NCI-H2171 (cell line): ENCODE measurements around the gene RGSL1.

Experiments
- DNase-seq: peaks from one replicate; lab custom pipeline; 2025; lab: John Stamatoyannopoulos, UW

The RGSL1 gene

DNA sequence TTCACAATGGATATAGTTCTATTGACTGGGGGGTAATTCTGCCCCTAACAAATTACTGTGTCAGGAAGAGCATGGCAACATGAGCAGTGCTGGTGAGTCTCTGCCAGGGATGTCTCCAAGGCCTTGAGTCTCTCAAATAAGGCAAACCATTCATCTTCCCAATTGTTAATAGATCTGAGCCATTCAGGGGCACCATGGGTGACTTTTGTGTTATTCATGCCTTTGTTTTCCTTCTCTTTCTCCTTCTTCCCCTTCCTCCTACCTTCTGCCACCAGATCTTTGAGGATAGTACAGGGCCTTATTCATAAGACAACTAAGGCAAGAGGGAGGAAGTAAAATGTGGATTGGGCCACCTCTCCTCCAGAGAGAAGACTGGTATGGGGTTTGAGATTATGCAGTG lies at the start of gene RGSL1:
Gene RGSL1 (plus strand): TSS at position 60 of the 400 bp plus-strand sequence. CDS start 20 bp downstream, at position 80.
- no peak for DNase-seq

DNA sequence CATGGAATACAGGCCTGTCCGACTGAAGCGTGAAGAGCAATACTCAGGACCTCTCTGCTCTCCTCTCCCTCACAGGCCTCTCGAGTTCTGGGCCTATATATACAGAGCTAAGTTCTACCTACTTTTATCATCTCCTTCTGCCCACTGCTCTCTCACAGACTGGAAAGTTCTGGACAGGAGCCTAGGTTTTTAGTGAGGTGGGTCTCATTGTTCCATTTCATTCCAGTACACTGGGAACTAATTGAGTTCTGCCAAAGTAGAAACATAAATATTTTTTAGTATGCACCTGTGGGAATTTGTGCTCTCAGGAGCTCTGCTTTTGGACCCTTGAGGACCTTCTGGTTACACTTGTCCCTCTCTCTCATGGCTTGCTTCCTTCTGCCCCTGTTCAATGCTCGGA lies 49.4 kb upstream of the RGSL1 start, which contains the start of gene TEDDM1:
Gene TEDDM1 (minus strand): TSS at position 101 of the 400 bp plus-strand sequence. CDS start 182 bp downstream, outside the sequence.
- DNase-seq = no peak

DNA sequence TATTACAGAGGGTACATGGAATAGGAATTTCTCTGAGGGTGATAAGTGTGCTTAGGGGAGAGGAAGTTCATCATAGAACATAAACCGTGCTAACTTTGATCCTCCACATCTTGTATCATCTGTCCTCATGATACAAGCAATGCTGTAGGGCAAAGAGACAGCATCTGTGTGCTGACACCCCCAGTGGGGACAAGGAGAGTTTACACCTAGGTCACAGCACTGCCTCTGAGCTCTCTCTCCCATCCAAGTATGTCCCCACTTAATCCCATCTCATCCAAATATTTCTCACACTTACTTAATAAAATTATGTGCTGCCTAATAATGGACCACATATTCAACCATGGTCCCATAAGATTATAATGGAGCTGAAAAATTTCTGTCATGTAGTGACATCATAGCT lies 45.2 kb upstream of the RGSL1 start:
- DNase-seq = no peak

DNA sequence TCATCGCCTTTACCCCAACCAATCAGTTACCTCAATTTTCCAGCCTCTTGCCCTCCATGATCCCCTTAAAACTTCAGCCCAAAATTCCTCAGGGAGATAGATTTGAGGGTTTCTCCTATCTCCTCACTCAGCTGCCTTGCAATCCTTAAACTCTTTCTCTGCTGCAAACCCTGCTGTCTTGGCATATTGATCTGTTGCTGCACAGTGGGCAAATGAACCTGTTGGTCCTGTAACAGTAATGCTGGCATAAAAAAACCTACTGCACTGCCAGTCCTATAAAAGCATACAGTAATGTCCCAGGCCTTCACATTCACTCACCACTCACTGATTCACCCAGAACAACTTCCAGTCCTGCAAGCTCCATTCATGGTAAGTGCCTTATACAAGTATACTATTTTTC lies 44.4 kb upstream of the RGSL1 start:
- DNase-seq = no peak

DNA sequence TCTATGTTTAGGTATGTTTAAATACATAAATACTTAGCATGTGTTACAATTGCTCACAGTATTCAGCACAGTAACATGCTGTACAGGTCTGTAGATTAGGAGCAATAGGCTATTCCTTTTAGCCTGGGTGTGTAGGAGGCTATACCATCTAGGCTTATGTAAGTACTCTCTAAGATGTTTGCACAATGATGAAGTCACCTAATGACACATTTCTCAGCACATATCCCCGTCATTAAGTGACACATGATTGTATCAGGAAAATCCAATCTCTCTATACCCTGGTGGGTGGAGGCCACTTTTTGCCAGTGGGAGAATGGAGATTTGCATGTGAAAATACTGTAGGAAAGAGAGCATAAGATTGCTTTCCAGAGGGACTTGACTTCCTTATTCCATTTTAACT lies 43.9 kb upstream of the RGSL1 start:
- DNase-seq = no peak

DNA sequence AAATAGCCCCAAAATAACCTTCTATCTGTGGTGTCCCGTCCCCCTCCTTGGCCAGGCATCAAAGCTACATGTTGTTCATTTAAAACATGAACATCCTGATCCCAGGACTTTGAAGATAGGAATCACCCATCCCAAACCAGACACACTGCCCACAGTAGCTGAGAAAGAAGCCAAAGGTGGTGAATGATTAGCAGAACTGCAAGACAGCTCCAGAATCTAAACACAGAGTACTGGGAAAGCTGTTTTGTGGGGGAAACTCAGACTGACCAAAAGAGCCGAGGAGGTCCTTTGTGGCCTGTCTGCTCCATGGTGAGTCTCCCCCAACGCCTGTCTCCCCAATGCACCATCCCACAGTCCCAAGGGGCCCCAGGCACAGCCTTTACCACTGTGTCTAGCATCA lies 42.2 kb upstream of the RGSL1 start:
- no peak for DNase-seq

DNA sequence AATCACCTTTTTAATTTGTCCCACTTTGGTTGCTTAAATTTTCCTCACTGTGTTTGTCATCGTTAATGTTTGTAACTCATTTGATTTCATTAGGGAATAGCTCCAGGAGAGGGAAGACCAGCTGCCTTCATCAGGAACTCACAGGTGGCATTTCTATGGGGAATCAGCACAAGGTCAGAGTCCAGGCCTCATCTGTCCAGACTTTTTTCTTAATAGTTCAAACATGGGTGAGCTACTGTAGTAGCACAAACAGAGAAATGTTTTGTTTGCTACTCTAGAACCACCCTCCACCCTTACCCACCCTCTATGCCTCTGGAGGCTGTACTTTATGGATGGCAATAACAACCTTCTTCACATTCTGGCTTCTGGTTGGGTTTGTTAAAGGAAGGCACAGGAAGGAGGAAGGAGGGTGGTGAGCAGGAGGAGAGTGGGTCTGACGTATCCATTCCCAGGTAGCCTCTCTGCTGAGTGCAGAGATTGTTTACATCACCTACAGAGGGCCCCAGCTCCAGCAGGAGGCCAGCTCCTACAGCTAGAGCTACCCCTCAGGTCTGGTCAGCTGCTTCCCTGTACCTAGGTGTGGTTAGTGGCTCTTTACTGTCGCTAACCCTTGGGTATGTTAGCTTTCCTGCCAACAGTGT lies 41.4 kb upstream of the RGSL1 start:
- no peak for DNase-seq

DNA sequence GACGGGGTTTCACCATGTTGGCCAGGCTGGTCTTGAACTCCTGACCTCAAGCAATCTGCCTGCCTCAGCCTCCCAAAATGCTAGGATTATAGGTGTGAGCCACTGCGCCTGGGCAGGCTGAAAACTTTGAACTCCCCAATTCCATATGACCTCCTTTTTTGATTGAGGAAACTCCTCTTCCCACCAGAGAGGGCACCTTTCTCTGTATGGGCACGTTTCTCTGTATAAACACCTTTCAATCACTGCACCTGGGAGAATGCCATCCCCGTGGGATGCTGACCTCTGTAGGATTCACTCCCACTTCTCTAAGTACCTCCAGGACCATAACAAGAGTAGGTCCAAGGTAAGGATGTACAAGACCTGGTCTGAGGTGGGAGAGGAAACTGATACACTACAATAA lies 39.8 kb upstream of the RGSL1 start:
- no peak for DNase-seq

DNA sequence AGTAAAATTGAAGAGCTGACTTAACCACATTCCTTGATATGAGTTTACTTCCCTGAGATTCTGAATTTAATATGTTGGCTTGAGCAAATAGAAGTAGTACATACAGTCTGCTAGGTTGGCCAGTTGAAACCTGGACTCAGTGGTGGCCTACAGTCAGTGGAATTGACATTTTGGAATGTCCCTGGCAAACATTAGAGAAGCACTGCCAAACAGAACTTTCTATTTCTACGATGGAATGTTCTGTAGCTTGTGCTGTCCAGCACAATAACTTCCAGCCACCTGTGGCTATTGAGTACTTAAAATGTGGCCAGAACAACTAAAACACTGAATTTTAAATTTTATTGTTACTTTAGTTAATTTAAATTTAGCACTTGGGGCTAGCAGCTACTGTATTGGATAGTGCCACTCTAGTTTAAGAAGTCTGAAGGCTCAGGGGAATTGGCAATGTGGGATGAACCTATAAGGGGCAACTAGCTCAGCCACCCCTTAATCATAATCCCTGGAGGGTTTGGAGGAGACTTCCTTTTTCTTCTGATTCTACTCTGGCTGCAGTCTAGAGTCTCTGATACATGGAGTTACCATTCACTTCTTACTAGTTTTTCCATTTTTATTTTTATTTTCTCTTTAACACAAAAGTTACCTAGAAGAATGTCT lies 39.2 kb upstream of the RGSL1 start:
- DNase-seq = no peak

DNA sequence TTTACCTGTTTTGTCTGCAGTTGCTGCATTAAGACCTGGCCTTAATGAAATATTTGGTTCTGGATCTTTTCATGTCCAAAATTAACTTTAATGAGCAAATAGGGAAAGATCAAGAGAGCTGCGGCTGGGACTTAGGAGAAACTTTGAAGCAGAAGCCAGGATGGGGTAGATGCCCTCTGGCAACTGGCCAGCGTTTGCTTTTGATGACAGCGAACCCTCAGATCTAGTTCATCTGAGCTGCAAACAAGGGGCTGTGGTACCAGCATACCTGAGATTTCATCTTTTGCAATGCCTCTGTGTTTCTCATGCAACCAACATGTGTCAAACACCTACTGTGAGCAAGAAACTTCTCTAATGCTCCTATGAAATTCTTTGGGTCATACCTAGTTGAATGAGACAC lies 36.5 kb upstream of the RGSL1 start:
- DNase-seq = no peak

DNA sequence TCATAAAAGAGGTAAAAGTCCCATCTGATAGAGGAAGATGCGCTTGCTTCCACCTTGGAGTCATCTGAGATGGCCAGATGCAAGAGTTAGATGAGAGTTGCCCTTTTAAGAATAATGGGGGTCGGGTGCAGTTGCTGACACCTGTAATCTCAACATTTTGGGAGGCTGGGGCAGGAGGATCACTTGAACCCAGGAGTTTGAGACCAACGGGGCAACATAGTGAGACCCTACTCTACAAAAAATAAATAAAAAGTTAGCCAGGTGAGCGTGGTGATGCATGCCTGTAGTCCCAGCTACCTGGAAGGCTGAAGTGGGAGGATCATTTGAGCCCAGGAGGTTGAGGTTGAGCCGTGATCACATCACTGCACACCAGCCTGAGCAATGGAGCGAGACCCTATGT lies 36.0 kb upstream of the RGSL1 start:
- no peak for DNase-seq

DNA sequence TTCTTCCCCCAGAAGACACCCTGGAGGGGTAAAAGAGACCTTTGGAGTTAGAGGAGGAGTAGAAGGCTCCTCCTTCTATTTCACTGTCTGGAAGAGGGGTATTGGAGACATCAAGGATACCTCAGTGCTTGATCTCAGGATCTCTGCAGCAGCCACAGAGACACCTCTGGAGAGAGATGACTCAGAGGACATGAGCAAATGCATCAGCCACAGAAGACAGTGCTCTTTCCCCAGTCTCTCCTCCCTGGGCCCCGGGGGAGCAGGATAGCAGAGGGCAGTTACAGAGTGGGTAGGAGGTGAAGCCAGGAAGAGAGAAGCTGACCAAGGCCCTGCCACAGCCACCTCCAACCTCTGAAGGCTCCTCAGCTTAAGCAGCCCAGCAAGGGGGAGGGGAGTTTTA lies 34.2 kb upstream of the RGSL1 start:
- no peak for DNase-seq

DNA sequence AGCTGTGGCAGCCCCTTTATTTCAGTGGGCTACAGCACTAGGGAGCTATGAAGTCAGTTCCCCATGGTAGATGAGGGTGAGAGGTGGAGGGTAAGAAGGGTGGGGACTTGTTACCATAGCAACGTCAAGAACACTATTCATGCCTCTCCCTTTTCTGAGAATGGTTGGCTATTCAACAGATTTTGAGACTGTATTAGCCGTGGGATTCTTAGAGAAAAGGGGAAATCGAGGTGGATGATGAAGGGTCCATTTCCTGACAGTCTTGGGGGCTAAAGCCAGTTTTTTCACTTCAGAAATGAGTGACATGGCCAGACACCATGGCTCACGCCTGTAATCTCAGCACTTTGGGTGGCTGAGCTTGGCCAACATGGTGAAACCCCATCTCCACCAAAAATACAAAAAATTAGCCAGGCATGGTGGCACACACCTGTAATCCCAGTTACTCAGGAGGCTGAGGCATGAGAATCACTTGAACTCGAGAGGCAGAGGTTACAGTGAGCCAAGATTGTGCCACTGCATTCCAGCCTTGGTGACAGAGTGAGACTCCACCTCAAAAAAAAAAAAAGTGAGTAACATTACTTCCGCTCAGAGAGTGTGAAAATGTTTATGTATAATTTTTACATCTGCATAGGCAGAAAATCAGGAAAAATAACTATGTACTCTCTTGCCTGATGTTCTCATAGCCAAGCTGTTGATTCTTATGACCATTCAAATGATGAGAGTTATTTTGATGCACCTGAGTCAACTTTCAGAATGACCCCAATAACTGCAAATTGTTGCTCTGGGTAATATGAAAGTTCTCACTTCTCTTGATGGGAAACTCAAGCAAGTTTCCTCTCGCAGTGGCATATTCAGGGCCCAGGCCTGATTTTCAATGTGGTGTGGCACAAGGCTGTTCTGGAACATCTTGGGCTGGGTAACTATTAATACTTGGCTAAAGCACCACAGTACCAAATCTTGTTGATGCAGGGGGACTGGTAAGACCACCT lies 23.2 kb upstream of the RGSL1 start:
- DNase-seq = no peak

DNA sequence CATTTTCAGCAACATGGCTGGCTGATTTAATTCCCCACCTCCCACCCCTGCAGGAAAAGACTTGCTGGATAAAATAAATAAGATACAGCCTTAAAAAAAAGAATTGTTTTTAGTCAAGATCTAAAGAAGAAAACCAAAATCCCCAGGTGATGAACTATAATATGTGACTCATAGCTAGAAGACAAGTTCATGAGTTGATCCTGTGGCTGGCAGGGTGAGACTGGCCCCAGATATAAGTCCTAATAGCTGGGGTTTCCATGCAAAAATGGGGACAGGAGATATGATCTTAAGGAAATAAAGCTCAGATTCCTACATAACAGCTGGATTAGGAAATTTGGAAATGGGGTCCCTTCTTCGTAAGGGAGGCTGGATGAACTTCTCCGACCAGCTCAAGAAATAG lies 21.9 kb upstream of the RGSL1 start:
- DNase-seq = no peak

DNA sequence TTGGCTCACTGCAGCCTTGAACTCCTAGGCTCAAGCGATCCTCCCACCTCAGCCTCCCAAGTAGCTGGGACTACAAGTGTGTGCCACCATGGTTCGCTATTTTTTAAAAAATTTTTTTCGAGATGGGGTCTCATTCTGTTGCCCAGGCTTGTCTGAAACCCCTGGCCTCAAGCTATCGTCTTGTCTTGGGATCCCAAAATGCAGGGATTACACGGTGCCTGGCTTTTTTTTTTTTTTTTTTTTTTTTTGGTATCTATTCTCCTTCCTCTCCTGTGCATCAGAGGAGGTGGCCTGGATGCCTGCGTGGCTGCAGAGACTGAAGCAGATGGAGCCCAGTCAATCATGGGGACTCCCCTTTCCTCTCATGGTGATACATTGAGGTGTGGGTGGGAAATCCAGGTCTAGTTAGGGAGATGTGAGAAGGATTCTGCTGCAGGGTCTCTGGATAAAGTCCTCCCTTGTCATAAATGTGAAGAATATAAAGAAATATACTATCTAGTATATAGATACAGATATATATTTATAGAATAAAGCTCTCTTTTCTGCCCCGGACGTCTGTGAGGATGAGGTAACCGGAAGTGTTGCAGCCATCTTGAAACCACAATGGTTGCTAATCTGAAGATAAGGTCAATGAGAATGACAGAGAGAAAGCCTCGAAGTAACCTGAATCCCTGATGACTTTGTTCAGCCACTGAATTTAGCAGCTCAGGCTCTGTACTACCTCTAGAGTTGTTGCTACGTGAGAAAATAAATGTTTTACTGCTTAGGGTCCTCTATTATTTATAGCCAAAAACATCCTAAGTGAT lies 19.5 kb upstream of the RGSL1 start:
- DNase-seq = no peak

DNA sequence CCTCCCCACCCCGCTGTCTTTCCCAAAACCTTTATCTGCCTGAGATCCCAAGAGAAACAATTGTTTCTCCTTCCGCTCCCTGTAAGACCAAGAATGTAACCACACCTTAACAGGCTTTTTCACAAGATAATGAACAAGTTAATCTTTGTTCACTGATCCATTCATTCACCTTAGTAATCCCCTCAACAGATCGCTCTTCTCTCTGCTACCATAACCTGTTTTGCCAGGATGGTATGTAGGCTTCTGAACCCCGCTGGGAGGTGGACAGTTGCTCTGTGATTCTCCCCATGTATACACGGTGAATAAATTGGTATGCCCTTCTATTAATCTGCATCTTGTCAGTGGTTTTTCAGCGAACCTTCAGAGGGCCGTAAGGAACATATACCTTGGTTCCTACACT lies 18.7 kb upstream of the RGSL1 start:
- no peak for DNase-seq

DNA sequence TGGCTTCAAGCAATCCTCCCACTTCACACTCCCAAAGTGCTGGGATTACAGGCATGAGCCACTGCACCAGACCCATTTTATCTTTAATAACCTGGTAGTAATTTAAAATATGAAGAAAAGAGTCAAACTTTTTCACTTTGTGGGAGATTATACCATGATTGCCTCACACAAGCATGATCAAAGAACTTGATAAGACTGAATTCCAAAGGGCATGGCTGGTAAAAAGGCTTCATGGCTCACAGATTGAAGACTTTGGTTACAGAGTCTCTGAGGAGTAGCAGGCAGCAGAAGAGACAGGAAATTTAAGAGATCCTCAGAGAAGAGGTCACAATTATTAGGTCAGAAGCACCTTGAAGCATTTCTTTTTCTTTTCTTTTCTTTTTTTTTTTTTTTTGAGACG lies 16.4 kb upstream of the RGSL1 start:
- no peak for DNase-seq

DNA sequence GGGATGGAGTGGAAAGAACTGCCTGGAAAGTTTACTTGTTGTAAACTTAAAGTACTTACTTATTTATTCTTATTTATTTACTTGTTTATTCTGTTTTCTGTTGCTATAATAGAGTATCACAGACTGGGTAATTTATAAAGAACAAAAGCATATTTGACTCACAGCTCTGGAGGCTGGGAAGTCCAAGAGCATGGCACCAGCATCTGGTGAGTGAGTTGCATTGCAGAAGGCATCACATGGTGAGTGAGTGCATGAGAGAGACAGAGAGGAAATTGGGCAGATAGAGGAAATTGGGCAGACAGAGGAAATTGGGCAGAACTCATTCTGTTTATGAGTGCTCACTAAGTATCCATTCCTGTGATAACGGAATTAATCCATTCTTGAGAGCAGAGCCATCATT lies 11.6 kb upstream of the RGSL1 start:
- DNase-seq = no peak

DNA sequence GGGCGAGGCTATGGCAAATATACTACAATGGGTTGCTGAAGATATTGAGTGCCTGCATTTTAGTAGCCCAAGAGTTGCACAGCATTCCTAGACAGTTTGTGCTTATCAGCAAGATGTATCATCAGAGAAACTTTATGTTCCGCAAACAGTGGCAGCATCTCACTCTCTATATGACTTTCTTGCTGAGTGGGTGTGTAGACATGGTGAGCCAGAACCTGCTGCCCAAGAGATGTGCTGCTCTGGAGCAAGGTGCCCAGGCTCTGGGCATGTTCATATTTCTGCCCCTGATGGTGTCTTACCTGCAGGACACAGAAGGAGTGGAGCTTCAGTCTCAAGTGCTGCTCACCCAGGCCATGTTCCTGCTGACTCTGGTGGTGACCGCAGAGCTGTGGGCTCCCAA lies 8.2 kb upstream of the RGSL1 start:
- DNase-seq = no peak

DNA sequence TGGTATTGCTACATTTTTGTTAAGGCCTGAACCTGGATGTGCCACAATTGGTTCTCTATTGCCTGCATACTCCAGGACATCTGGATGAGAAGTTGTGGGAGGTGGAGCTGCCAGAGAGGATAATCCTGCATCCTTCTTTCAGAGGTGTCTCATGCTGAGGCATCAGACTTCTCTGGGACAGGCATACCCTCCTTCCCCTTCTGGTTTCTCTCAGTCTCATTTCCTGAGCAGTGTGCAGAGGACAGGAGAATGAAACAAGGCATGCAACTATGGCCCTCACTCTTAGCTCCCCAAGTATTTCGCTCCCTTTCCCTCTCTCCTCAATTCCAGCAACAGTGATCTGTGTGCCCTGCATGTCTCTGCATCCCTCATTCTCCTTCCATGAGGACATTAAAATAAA lies 7.6 kb upstream of the RGSL1 start:
- no peak for DNase-seq

DNA sequence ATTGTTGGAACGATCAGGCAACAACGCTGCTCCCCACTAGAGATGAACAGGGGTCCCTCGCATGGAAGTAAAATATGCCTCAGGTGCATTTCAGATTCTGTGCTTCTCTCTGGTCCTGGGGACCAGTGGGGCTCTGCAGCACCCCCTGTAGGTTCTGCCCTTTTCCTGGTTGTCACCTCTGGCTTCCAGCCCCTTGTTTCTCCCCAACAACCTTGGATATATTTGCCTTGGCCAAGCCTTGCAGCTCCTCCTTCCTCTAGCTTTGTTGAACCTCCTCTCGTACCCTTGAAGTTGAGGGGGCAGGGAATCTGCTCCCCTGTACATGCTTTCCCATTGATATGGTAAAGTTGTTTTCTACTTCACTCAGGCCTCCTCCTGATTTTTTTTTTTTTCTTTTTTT lies 5.4 kb upstream of the RGSL1 start:
- DNase-seq = no peak
